Measurements from ENCODE around the gene OR2D2. TPM values are rescaled to one million over a fixed set of nuclear protein-coding genes. Genes with fewer than 3 reads are reported as not detected.

OR2D2 gene
- total and polyA plus RNA-seq, 2 of the 13 experiments (the other 11 are each of a cell fraction or from before 2014, with no cell fraction given) = not detected

DNA sequence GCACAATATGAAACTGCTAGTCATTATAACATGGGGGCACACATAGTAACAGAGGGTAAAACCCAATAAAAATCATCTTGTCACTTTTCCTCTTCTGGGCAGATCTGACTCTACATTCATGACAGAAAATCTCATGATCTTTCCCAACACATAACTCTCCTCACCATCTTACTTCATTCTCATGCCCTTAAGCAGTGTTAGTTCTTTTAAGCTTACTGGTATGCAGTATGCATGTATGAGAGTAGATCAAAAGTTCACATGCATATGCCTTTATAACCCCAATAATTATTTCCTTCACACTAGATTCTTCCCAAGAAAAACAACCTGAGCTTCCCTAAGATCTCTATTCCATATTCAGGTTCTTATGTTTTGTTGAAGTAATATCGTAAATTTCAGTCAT, 21.0 kb downstream of the OR2D2 start:
- WGBS (ENCODE audit: low lambda C conversion rate) = 0% methylated on average over 1 of the region's 1 CpG
- Histone ChIP-seq H3K36me3 (replicated peaks in 1 of 2; ENCODE audit: control insufficient read depth in 1 of 2, insufficient read depth in 2 of 2, low read length in 2 of 2) (no peaks in the 10 kb centered on the region), H3K4me3 (replicated peaks in 1 of 3; ENCODE audit: insufficient read depth in 1 of 3, low read depth in 2 of 3, low read length in 3 of 3) (no peak overlapping the region), H2AFZ (ENCODE audit: low read length) (no peak overlapping the region), H4K20me1 (ENCODE audit: insufficient read depth, low read length) (no peaks in the 10 kb centered on the region), H3K4me2 (ENCODE audit: low read depth, low read length) (no peak overlapping the region), H3K27me3 (ENCODE audit: control insufficient read depth in 1 of 2, insufficient read depth in 2 of 2, low read length in 2 of 2) (no peaks in the 10 kb centered on the region), H3K9ac (ENCODE audit: insufficient read depth, low read depth, low read length) (no peak overlapping the region), H3K4me1 (ENCODE audit: insufficient read depth, low read length) (no peaks in the 10 kb centered on the region), H3K27ac (ENCODE audit: extremely low read length, insufficient read depth, low read length) (no peak overlapping the region), H3K9me3 (ENCODE audit: low read length) (no peaks in the 10 kb centered on the region), H3K79me2 (ENCODE audit: insufficient read depth, low read length) (no peaks in the 10 kb centered on the region)
- in situ Hi-C loops (cut with HindIII; ENCODE audit: extremely low pct_ligation_motif_present, low pct_unique_long_range_greater_than_20kb) = no loop called here
- DNase-seq (ENCODE audit: low spot score) (no peak), FAIRE-seq (no peak), ATAC-seq (no peak)
- TF ChIP-seq, protein P1, sequence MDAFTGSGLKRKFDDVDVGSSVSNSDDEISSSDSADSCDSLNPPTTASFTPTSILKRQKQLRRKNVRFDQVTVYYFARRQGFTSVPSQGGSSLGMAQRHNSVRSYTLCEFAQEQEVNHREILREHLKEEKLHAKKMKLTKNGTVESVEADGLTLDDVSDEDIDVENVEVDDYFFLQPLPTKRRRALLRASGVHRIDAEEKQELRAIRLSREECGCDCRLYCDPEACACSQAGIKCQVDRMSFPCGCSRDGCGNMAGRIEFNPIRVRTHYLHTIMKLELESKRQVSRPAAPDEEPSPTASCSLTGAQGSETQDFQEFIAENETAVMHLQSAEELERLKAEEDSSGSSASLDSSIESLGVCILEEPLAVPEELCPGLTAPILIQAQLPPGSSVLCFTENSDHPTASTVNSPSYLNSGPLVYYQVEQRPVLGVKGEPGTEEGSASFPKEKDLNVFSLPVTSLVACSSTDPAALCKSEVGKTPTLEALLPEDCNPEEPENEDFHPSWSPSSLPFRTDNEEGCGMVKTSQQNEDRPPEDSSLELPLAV (CRISPR knock-in tag; conservative IDR thresholded peaks at IDR 0.05; ENCODE audit: low read depth) = no peak
- no peak for TF ChIP-seq ZNF10 (CRISPR knock-in tag; IDR thresholded peaks at IDR 0.05; ENCODE audit: borderline replicate concordance, low read depth)
- TF ChIP-seq ZFP36L2 (CRISPR knock-in tag; IDR thresholded peaks at IDR 0.05) = no peak
- no peak for TF ChIP-seq ATRX (CRISPR knock-in tag; IDR thresholded peaks at IDR 0.05; ENCODE audit: borderline replicate concordance)
- TF ChIP-seq NCOR1 (IDR thresholded peaks at IDR 0.05; ENCODE audit: borderline replicate concordance, low read length) = no peak
- TF ChIP-seq TCF12 (IDR thresholded peaks at IDR 0.05) = no peak
- no peak for TF ChIP-seq TCF12 (CRISPR knock-in tag; IDR thresholded peaks at IDR 0.05)
- TF ChIP-seq BHLHE40 (IDR thresholded peaks at IDR 0.05; ENCODE audit: low read length) = no peak
- TF ChIP-seq SMYD3 (CRISPR knock-in tag; IDR thresholded peaks at IDR 0.05) = no peak
- TF ChIP-seq GLI4 (CRISPR knock-in tag; IDR thresholded peaks at IDR 0.05; ENCODE audit: borderline replicate concordance) = no peak
- TF ChIP-seq SNAI1 (CRISPR knock-in tag; IDR thresholded peaks at IDR 0.05; ENCODE audit: borderline replicate concordance) = no peak
- no peak for TF ChIP-seq JARID2 (CRISPR knock-in tag; IDR thresholded peaks at IDR 0.05; ENCODE audit: insufficient replicate concordance)
- no peak for TF ChIP-seq TAF1 (CRISPR knock-in tag; IDR thresholded peaks at IDR 0.05)
- no peak for TF ChIP-seq HNRNPK (IDR thresholded peaks at IDR 0.05; ENCODE audit: low read depth, low read length, poor library complexity, severe bottlenecking)
- TF ChIP-seq, protein P2, sequence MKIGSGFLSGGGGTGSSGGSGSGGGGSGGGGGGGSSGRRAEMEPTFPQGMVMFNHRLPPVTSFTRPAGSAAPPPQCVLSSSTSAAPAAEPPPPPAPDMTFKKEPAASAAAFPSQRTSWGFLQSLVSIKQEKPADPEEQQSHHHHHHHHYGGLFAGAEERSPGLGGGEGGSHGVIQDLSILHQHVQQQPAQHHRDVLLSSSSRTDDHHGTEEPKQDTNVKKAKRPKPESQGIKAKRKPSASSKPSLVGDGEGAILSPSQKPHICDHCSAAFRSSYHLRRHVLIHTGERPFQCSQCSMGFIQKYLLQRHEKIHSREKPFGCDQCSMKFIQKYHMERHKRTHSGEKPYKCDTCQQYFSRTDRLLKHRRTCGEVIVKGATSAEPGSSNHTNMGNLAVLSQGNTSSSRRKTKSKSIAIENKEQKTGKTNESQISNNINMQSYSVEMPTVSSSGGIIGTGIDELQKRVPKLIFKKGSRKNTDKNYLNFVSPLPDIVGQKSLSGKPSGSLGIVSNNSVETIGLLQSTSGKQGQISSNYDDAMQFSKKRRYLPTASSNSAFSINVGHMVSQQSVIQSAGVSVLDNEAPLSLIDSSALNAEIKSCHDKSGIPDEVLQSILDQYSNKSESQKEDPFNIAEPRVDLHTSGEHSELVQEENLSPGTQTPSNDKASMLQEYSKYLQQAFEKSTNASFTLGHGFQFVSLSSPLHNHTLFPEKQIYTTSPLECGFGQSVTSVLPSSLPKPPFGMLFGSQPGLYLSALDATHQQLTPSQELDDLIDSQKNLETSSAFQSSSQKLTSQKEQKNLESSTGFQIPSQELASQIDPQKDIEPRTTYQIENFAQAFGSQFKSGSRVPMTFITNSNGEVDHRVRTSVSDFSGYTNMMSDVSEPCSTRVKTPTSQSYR (CRISPR knock-in tag; IDR thresholded peaks at IDR 0.05; ENCODE audit: borderline replicate concordance) = no peak
- no peak for TF ChIP-seq ZKSCAN1 (IDR thresholded peaks at IDR 0.05; ENCODE audit: low read length)
- TF ChIP-seq RNF2 (conservative IDR thresholded peaks at IDR 0.05; ENCODE audit: low read depth) = no peak
- TF ChIP-seq, protein P3, sequence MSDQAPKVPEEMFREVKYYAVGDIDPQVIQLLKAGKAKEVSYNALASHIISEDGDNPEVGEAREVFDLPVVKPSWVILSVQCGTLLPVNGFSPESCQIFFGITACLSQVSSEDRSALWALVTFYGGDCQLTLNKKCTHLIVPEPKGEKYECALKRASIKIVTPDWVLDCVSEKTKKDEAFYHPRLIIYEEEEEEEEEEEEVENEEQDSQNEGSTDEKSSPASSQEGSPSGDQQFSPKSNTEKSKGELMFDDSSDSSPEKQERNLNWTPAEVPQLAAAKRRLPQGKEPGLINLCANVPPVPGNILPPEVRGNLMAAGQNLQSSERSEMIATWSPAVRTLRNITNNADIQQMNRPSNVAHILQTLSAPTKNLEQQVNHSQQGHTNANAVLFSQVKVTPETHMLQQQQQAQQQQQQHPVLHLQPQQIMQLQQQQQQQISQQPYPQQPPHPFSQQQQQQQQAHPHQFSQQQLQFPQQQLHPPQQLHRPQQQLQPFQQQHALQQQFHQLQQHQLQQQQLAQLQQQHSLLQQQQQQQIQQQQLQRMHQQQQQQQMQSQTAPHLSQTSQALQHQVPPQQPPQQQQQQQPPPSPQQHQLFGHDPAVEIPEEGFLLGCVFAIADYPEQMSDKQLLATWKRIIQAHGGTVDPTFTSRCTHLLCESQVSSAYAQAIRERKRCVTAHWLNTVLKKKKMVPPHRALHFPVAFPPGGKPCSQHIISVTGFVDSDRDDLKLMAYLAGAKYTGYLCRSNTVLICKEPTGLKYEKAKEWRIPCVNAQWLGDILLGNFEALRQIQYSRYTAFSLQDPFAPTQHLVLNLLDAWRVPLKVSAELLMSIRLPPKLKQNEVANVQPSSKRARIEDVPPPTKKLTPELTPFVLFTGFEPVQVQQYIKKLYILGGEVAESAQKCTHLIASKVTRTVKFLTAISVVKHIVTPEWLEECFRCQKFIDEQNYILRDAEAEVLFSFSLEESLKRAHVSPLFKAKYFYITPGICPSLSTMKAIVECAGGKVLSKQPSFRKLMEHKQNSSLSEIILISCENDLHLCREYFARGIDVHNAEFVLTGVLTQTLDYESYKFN (CRISPR knock-in tag; conservative IDR thresholded peaks at IDR 0.05) = no peak
- ChIA-PET CTCF (ENCODE audit: low intra/inter-chr PET ratio, low total read pairs) (no interaction called here), POLR2A (no interaction called here)
- no TSS peak for BruUV-seq (replicated peaks)
- intact Hi-C loops (cut with micrococcal nuclease; ENCODE audit: unreplicated experiment) = no loop called here
